Left forelimb (tissue), 1 donor: ENCODE measurements around the gene TEAD1.

Experiments
- DNase-seq: peaks from one replicate; pipeline ENCODE4 v3.0.0-alpha.2; 2018; ENCODE audit warnings: low spot score

The TEAD1 gene

DNA sequence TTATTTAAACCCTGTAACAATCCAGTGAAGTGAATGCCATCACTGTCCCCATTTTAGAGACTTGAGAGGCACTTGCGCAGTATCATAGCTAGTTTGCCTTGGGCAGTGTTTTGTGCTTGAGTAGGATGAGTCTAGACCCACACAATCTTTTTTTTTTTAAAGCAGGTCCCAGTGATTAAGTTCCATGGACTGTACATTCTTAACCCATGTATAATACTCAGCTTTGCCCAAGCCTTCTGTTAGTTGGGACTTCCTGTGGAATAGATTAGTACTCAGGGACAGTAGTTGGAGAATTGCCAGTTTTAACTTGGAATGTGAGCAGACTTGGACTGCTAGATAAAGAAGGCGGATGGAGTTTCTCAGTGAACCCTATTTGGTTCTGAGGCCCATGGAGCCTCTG is 226.3 kb downstream of the TEAD1 start:
- DNase-seq = no peak

DNA sequence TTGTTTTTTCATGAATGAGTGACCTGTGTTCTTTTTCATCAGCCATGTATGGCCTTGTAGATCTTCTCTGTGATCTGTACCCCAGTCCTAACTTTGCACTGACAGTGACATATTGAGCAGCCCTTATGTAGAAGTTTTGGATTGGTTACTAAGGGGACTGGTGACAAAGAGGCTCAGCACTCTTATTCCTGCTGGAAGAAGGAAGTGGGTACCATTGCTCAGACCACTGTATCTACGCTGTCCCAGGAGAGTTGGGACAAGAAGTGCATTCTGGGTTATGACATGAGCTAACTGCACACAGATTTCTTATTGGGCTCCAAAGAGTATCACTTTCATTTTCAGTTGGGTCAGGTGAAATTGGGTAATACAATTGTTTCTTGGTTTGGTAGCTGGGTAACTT is 227.1 kb downstream of the TEAD1 start:
- no peak for DNase-seq

DNA sequence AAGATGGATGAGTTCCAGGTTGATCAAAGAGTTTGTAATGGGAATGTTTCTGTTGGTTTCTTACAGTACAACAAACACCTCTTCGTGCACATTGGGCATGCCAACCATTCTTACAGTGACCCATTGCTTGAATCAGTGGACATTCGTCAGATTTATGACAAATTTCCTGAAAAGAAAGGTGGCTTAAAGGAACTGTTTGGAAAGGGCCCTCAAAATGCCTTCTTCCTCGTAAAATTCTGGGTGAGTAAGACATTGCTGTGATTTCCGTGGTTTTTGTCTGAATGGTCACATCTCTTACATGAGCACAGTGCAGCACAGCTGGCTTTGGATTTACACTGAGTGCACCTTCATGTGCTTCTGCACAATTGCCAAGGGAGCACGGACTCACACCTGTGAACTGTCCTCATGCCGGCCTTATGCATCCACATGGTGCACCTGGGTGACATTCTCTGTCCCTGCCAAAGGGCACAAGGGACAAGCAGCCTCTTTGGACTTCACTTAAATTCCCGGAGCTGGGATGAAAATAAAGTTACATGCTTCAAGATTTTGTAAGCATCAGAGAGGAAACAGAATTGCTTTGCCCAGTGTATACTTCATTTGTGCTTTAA is 227.8 kb downstream of the TEAD1 start:
- DNase-seq = no peak

DNA sequence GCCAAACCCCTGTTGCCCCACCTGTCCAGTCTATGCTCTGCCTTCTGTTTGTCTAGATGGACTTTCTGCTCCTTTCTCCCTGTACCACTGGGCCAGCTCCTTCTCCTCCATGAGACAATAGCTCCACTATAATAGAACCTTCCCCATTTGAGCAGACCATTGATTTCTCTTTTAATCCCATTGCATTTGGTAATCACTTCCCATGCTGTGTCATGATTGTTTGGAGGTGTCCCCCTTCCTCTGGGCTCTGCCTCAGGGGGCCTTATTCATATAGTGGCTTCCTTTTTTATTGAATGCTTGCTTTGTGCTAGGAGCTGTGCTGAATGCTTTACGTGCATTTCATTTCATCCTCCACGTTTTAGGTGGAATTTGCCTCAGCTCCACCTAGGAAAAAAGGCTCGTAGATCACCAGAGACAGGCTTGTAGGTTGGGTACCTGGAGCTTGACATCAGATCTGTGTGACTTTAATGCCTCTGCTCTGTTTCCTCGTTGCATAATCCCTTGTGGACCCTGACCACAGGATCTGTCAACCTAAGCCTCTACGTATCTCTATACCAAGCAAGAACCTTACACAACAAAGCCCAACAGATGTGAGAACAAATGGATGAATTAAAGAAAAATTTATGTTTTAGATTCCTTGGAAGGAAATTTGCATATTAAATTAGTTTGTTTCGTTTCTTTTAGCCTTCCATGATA is 228.7 kb downstream of the TEAD1 start:
- no peak for DNase-seq

DNA sequence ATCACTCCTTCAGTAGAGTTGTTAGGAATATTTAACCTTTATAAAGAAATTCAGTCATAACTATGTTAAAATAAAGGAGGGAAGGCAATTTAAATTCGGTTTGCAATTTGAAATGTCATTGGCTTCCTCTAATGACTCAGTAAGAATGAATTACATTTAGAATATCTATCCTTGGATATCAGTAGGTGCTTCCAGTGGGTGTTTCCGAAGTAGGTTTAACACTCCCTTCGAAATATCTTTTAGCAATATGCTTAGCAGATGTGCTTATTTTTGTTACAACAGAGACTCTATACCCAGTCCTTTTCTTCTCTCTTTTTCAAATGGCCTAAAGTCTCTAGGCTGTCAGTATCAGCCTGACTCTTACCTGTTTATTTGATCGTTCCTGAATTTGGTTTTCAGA is 231.2 kb downstream of the TEAD1 start:
- DNase-seq = no peak

DNA sequence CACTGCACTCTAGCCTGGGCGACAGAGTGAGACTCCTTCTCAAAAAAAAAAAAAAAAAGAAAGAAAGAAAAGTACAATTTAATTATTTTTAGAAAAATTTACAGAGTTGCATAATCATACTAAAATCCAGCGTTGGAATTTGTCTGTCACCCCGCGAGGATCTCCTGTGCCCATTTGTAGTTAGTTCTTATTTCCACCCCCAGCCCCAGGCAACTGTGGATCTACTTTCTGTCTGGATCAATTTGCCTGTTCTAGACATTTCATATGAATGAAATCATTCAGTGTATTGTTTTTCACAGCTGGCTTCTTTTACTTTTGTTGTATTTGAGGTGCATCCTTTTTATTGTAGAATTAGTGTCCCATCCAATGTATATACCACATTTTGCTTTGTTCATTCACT is 232.3 kb downstream of the TEAD1 start:
- DNase-seq = no peak

DNA sequence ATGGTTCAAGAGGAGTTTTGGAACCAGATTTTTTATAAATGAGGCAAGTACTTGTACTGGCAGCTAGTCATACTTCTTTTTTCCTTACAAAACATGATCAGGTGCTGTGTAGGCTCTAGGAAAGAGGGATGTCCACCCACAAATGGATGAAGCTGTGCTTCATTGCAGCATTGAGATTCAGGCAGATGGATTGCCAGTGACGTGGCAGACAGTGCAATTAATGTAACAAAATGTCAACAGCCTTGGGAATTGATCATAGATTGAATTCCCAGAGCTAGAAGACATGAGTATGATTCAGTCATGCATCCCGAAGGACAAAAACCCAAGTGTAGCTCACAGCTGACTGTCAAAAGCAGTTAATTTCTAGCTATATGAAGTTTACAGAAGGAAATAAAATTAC is 235.7 kb downstream of the TEAD1 start:
- no peak for DNase-seq

DNA sequence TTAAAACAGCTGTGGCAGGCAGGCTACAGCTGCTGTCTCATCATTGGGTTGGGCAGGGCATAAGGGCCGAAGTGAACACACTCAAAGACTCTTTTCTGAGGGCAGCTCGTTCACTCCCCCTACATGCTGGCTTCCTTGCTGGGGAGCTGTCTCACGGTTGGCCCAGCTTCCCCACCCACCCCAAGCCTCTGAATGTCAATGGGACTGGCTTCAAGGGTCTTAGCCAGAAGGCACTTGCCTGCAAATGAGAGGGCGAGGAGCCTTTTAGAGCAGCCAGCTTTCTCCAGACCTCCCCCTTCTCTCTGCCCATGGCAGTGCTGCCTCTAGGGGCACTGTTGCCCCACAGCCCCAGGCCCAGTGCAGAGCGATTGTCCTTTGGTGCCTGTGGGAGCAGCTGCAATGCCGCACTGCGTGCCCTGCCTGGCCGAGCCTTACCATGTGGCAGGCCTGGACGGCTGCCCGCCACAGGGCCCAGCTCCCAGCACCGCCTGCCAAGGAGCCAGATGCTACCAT is 240.2 kb downstream of the TEAD1 start:
- peak; percentile 82 for DNase-seq

DNA sequence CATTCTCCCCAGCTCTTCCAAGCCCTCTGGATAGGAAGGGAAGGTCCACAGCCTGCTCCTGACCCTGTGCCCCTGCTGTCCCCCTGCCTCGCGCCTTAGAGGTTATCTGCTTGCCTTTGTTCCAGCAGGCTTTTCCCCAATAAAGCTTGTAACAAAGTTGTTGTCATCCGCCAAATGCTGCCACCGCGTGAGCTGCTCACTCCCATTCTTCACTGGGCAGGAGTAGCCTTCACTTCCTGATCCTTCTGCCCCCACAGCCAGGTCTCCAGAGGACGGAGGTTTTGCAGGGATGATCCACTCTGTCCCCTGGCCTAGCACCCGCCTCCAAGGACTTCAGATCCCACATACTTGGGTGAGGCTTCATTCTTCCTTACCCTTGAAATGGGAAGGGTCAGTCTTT is 240.9 kb downstream of the TEAD1 start:
- no peak for DNase-seq

DNA sequence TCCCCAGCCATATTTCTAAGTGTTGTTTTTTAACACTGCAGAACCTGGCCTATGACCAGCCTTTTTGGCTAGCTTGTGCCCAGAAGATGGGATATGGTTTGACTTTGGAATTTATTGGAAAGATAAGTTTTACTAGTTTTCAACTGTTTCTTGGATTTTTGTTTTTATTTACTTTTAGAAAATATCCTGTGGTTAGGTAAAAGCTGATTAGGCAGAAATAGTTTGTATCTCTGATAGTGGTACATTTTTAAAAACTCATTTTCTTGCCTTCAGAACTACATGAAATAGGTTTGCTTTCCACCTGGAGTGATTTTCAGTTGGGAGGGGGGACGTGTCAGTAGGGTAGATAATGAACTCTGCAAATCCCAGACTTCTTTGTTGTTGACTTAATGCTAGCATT is 243.6 kb downstream of the TEAD1 start:
- no peak for DNase-seq

DNA sequence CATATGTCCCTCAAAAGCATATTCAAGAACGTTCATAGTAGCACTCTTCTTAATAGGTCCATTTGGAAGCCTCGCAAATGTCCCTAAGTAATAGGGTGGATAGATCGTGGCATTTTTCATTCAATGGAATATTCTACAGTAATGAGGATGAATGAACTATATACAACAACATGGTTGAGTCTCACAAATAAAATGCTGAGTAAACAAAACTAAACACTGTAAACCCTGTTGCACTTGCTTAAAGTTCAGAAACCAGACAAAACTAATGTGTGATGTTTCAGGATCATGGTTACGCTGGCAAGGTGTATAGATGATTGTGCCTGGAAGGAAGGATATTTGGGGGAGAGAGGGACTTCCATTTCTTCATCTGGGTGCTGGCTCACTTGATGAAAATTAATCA is 244.4 kb downstream of the TEAD1 start:
- no peak for DNase-seq

DNA sequence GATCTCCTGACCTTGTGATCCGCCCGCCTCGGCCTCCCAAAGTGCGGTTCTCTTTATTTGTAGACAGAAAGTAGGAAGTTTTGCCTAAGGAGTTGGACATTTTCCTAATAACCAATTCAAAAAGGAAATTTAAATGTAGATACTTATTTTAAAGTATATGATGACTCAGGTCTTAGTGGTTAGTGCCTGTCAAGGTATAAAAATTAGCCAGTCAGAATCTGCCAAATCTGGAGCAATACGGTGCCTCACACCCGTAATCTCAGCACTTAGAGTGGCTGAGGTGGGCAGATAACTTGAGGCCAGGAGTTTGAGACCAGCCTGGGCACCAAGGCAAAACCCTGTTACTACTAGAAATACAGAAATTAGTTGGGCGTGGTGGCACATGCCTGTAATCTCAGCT is 248.2 kb downstream of the TEAD1 start:
- DNase-seq = no peak

DNA sequence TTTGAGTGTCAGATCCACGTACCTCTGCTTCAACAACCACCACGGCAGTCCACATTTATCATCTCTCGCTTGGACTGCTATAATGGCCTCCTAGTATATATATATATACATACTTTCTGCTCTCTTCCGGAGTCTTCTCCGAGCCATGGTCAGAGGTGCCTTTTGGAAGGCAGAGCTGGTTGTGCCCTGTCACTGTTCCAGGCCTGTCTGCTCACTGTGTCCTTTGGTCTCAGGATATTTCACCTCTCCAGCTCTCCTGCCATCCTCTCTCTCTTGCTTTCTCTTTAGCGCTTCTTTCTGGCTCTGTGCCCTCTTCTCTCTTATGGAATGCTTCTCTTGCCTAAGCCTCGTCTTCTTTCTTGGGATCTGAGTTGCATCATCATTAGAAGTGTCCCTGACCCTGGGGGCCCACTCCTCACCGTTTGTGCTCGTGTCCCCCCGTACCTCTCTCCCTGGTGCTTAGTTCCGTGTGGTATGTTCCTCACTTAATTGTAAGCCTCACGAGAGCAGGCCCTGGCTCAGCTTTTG is 248.8 kb downstream of the TEAD1 start:
- no peak for DNase-seq

DNA sequence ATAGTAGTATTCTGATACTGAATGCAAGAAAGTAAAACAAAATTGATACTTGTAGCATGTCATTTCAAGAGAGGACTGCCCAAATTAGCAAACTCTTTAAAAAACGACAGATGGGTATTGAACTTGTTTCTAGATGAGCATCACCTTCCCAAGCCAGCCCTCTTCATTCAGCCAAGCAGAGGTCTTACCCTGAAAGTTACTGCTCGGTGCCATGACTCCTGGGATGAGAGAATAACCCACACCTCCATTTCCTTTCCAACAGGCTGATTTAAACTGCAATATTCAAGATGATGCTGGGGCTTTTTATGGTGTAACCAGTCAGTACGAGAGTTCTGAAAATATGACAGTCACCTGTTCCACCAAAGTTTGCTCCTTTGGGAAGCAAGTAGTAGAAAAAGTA is 250.4 kb downstream of the TEAD1 start:
- DNase-seq = no peak

DNA sequence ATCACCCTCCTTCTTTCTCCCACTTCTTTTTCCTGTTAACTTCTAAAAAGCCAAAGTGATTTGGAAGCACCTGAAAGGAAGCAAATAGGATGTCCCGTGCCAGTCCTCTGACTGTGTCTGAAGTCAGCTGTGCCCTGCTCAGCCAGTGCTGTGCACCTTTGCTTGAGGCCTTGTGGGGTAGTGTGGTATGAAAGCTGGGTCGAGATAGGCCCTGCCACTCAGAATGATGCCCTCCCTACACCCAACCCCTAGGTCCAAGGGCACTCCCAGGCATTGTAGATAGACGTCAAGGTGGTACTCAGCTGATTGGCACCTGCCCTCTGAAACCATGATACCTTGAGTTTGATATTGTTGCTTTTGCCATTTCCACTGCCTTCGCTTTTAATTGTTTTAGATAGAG is 251.3 kb downstream of the TEAD1 start:
- no peak for DNase-seq

DNA sequence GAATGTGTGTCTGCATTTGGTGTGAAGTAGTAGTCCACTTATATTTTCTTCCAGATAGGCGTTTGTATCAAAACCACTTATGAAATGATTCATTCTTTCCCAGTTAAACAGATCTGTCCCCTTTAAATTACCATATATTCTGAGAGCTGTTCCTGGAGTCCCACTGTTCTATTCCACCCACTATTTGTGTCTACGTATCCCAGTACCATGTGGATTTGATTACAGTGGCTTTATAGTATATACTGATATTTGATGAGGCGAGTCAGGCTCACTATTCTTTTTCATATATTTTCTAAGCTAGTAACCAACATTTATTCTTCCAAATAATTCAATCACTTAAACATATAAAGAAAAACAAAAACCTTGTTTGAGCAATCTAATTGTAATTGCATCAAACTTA is 253.0 kb downstream of the TEAD1 start:
- no peak for DNase-seq

DNA sequence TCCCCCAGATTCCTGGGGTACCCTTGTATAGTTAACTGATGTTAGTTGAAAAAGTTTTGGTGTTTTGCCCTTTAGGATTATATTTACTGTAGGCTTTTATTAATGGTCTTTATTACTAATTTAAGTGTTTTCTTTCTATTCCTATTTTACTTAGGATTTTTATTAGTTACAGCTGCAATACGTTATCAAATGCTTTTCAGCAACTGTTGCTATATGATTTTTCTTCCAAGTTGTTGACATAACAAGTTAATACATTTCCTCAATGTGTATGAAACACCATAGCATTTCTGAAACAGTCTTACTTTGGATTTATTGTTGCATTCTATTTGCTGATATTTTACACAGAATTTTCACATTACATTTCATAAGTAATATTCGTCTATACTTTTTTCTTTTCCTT is 253.7 kb downstream of the TEAD1 start:
- DNase-seq = no peak

DNA sequence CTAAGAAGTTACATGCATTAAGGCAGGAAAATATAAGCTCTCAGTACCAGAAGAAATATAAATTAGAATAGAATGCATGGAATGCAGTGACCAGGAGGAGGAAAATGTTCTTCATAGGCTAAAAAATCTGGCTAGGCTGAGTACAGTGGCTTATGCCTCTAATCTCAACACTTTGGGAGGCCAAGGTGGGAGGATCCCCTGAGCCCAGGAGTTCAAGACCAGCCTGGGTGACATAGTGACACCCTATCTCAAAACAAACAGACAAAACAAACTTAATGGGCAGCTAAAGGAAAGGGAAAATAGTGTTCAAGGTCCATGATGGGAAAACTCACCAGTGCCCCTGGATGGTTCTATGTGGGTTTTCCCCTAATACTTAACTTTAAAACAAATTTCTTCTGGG is 256.6 kb downstream of the TEAD1 start:
- no peak for DNase-seq

DNA sequence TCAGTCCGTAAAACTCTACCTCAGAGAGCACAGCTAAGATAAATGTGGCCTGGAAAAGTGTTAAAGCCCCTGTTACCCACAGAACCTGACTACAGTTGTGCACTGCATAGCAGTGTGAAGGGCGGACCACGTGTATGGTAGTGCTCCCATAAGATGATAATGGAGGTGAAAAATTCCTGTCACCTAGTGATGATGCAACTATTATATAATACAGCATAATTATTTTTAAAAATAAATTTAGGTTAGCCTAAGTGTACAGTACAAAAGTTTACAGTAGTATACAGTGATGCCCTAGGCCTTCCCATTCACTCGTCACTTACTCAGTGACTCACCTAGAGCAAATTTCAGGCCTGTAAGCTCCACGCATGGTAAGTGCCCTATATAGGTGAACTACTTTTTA is 258.3 kb downstream of the TEAD1 start:
- DNase-seq = no peak

DNA sequence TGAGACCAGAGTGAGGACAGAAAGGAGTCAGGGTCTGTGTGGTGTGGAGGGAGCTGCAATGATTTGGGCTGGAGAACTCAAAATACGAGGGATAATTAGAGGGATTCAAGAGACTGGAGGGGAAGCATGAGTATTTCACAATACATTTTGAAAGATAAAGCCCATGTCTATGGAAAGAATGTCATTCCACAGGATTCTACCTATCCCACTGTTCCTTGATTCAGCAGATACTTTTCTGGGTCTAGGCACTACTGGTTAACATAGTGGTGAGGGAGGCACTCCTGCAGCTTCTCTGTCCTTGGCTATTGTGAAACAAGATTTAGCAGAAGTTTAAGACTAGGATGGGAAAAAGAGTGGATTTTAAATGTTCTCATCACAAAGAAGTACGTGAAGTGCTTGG is 262.0 kb downstream of the TEAD1 start:
- DNase-seq = no peak

DNA sequence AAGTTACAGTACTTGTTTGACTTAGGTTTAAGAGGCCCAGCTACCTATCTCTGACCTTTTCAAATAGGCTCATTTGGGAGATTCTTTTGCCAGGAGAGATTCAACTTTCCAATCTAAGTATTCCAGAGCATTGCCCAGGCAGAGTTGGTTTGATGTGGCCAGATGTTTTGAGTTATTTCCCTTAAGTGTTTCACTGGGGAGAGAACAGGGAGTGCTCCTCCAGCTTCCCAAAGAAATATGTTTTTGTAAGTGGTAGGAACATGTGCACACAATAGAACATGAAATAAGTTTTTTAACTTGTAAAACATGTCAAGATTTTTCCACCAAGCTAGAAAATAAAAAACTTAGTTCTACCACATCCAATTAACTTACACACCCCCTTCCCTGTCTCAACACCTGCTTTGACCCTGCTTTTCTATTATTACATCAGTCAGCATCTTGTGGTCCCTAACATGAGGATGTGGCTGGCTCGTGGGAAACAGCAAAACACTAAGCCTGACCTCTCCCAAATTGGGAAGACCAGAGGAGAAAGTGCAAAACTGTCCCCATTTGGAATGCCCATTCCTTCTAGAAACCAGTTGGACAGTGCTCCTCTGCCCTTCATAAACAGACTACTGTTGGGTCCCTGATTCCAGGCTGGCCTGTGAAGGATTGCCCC is 264.5 kb downstream of the TEAD1 start:
- no peak for DNase-seq

DNA sequence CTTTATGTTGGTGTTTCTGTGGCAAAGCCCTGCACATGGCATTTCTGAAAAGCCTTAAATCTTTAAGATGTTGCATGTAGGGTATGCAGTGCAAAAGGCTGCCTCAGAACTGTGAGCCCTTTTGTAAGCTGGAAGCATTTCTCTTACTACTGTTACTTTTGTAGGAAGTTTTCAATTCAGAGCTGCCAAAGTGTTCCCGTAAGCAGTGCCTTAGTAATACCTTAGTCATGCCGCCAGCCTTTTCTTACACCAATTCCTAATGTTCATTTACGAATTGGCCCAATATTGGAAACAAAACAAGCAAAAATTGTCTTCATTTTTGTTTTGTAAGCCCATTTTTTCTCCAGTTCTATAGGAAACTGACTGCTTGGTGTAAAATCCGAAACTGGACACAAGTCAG is 267.4 kb downstream of the TEAD1 start:
- no peak for DNase-seq

DNA sequence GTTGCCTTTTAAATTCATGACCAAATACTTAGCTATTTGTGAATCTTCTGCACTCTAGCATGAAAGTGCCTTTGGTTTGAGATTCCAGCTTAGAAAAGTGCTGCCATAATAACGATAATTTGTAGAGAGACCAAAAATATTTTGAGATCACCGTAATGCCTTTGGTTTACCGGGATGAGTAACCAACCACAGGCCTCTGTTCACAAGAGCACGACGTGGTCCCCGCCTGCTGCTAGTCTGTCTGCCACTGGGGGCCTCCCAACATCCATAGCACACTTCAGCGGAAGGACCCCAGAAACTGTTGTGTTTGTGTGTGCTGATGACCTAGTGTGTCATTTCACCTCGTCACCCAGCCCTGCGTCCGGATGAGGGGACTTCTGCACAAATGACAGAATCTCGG is 267.9 kb downstream of the TEAD1 start:
- DNase-seq = no peak
